DND-41 (cell line): ENCODE data around the gene GSAP.

Experiments used
- CTCF ChIP-seq: IDR thresholded peaks from 2 replicates; pipeline ENCODE4 v1.5.1; 2012; ENCODE audit warnings: borderline replicate concordance, low read length, moderate library complexity, mild to moderate bottlenecking; ENCODE audit not compliant: poor library complexity, severe bottlenecking; ENCODE audit errors: extremely low read depth
- EZH2 ChIP-seq: IDR thresholded peaks from 3 replicates; pipeline ENCODE4 v1.6.1; 2012; ENCODE audit warnings: borderline replicate concordance, low read depth, mild to moderate bottlenecking, moderate library complexity, low read length, inconsistent platforms; ENCODE audit not compliant: severe bottlenecking

- TF ChIP-seq CTCF (no peak), EZH2 (no peak)
Observed at GRCh38 chr7:77338260-77338659, 77.9 kb downstream of the GSAP start.
